ENCODE data around the gene ABHD14A.

DNA sequence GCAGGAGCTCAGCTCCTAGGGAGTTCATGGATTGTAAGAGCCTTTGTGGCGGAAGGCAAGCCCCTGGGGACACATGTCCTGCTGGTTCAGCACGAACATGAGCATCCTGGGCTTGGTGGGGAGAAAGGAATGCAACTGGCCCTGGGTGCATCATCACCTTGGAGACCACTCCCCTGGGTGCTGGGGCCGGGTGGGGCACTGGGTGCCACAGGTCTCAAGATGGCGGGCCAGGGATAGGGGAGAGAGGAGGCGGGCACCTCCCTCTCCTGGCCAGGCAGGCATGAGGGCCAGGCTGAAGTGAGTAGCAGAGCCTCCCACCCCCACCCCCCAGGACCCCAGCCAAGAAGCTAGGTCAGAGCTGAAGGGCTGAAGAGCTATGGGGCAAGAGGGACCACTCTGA is 8.4 kb upstream of the ABHD14A start:
- TF ChIP-seq ZNF30 (CRISPR knock-in tag; IDR thresholded peaks at IDR 0.05) = no peak
- TF ChIP-seq USF2 (IDR thresholded peaks at IDR 0.05; ENCODE audit: low read depth, low read length) = no peak
- TF ChIP-seq USF2 (CRISPR knock-in tag; IDR thresholded peaks at IDR 0.05; ENCODE audit: borderline replicate concordance) = no peak
- no peak for TF ChIP-seq MLX (CRISPR knock-in tag; IDR thresholded peaks at IDR 0.05)
- TF ChIP-seq FOSL2 (CRISPR knock-in tag; IDR thresholded peaks at IDR 0.05) = no peak
- no peak for TF ChIP-seq SNAI1 (CRISPR knock-in tag; IDR thresholded peaks at IDR 0.05; ENCODE audit: borderline replicate concordance)
- TF ChIP-seq, protein P1, sequence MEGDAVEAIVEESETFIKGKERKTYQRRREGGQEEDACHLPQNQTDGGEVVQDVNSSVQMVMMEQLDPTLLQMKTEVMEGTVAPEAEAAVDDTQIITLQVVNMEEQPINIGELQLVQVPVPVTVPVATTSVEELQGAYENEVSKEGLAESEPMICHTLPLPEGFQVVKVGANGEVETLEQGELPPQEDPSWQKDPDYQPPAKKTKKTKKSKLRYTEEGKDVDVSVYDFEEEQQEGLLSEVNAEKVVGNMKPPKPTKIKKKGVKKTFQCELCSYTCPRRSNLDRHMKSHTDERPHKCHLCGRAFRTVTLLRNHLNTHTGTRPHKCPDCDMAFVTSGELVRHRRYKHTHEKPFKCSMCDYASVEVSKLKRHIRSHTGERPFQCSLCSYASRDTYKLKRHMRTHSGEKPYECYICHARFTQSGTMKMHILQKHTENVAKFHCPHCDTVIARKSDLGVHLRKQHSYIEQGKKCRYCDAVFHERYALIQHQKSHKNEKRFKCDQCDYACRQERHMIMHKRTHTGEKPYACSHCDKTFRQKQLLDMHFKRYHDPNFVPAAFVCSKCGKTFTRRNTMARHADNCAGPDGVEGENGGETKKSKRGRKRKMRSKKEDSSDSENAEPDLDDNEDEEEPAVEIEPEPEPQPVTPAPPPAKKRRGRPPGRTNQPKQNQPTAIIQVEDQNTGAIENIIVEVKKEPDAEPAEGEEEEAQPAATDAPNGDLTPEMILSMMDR (CRISPR knock-in tag; IDR thresholded peaks at IDR 0.05) = no peak
- no peak for TF ChIP-seq ETS1 (CRISPR knock-in tag; IDR thresholded peaks at IDR 0.05)
- TF ChIP-seq ZNF263 (CRISPR knock-in tag; IDR thresholded peaks at IDR 0.05) = no peak
- TF ChIP-seq CENPT (CRISPR knock-in tag; IDR thresholded peaks at IDR 0.05; ENCODE audit: low read depth) = no peak
- TF ChIP-seq TARDBP (CRISPR knock-in tag; IDR thresholded peaks at IDR 0.05) = no peak
- no peak for TF ChIP-seq NR2C2 (CRISPR knock-in tag; IDR thresholded peaks at IDR 0.05; ENCODE audit: borderline replicate concordance)
- no peak for TF ChIP-seq TBP (CRISPR knock-in tag; IDR thresholded peaks at IDR 0.05)
- TF ChIP-seq, protein P2, sequence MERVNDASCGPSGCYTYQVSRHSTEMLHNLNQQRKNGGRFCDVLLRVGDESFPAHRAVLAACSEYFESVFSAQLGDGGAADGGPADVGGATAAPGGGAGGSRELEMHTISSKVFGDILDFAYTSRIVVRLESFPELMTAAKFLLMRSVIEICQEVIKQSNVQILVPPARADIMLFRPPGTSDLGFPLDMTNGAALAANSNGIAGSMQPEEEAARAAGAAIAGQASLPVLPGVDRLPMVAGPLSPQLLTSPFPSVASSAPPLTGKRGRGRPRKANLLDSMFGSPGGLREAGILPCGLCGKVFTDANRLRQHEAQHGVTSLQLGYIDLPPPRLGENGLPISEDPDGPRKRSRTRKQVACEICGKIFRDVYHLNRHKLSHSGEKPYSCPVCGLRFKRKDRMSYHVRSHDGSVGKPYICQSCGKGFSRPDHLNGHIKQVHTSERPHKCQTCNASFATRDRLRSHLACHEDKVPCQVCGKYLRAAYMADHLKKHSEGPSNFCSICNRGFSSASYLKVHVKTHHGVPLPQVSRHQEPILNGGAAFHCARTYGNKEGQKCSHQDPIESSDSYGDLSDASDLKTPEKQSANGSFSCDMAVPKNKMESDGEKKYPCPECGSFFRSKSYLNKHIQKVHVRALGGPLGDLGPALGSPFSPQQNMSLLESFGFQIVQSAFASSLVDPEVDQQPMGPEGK (CRISPR knock-in tag; IDR thresholded peaks at IDR 0.05) = no peak
- no peak for TF ChIP-seq RFXANK (CRISPR knock-in tag; IDR thresholded peaks at IDR 0.05)

Measured in HepG2 (cell line).